ENCODE measurements around the gene THSD7A. TPM values are rescaled to one million over a fixed set of nuclear protein-coding genes. Genes with fewer than 3 reads are reported as not detected.

Gene THSD7A
- total and polyA plus RNA-seq, 2 of the 8 experiments (the other 6 are each of a cell fraction or from before 2014, with no cell fraction given) = 0.44 to 1.2 TPM

DNA sequence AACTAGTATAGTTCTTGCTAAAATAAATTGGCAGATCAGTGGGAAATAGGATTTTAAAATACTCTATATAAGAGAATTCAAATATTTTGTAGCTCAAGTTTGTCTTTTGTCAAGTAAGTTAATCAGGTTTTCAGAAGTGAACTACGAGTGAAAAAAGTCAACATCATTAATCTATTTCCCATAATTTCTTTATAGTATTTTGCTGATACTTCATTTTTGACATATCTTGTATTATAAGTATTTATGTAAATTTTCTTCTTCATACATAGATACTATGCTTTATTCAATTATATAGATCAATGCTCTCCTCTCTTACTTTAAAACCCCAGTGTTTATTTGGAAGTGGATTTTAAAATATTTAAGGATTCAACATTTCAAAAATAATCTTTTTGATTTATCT lies 360.7 kb downstream of the THSD7A start:
- no peak overlapping the region for H3K9ac ChIP-seq (replicated peaks in 1 of 4; ENCODE audit: extremely low read depth in 1 of 4, low read depth in 3 of 4, low read length in 3 of 4)
- no peaks in the 10 kb centered on the region for H3K79me2 ChIP-seq (ENCODE audit: control insufficient read depth in 1 of 2, insufficient read depth in 2 of 2, low read length in 2 of 2)
- H2AK5ac ChIP-seq (ENCODE audit: low read depth, low read length) = no peak overlapping the region
- ChIA-PET CTCF (ENCODE audit: partially characterized antibody) (no interaction called here), POLR2A (ENCODE audit: partially characterized antibody) (no interaction called here)
- no peak for FAIRE-seq
- no peak overlapping the region for H3K4ac ChIP-seq (replicated peaks; ENCODE audit: insufficient read length, low read depth, low read length)
- H2BK20ac ChIP-seq (ENCODE audit: low read length) = no peak overlapping the region
- H3K27me3 ChIP-seq (replicated peaks in 1 of 4; ENCODE audit: control insufficient read depth in 3 of 4, extremely low read depth in 1 of 4, insufficient read depth in 3 of 4, low read length in 3 of 4) = no peaks in the 10 kb centered on the region
- no peaks in the 10 kb centered on the region for H3K4me1 ChIP-seq (replicated peaks in 1 of 4; ENCODE audit: control insufficient read depth in 3 of 4, insufficient read depth in 4 of 4, low read length in 3 of 4)
- no peaks in the 10 kb centered on the region for H3K36me3 ChIP-seq (ENCODE audit: control insufficient read depth in 2 of 4, insufficient read depth in 4 of 4, low read length in 3 of 4)
- H2BK12ac ChIP-seq (ENCODE audit: low read depth, low read length) = no peak overlapping the region
- no peak overlapping the region for H4K91ac ChIP-seq (replicated peaks; ENCODE audit: insufficient read length, low read length)
- no peak overlapping the region for H3K14ac ChIP-seq (ENCODE audit: insufficient read length)
- H3K23me2 ChIP-seq (ENCODE audit: low read depth, low read length) = no peaks in the 10 kb centered on the region; the same call in 1 of the 2 replicates
- no peak overlapping the region for H3K4me3 ChIP-seq (ENCODE audit: extremely low read depth in 1 of 4, insufficient read depth in 2 of 4, low read depth in 3 of 4, low read length in 4 of 4)
- H2BK15ac ChIP-seq (ENCODE audit: low read length) = no peak overlapping the region
- no peaks in the 10 kb centered on the region for H3K9me3 ChIP-seq (ENCODE audit: insufficient read depth in 2 of 2, low read depth in 1 of 2, low read length in 1 of 2)
- DNase-seq (ENCODE audit: low read depth in 1 of 2, low spot score in 2 of 2) = no peak
- no peak overlapping the region for H3K27ac ChIP-seq (ENCODE audit: low read depth, low read length)
- H4K8ac ChIP-seq (ENCODE audit: extremely low read depth, insufficient read depth, low read length) = no peak overlapping the region
- no peak overlapping the region for H3K18ac ChIP-seq (ENCODE audit: extremely low read depth, low read length)
- H2BK120ac ChIP-seq (replicated peaks; ENCODE audit: low read depth, low read length) = no peak overlapping the region
- no peak overlapping the region for H2AFZ ChIP-seq (ENCODE audit: low read length)
- 92% methylated on average over 1 of the region's 1 CpG; no CpG with 5 or more reads in 1 of the 2 experiments for WGBS, 2 experiments (ENCODE audit: extremely low coverage in 1 of 2, insufficient coverage in 1 of 2, insufficient read length in 1 of 2, insufficient replicate concordance in 2 of 2, low coverage in 1 of 2, low lambda C conversion rate in 2 of 2, missing lambda C conversion rate in 1 of 2)
- H3K4me2 ChIP-seq (ENCODE audit: insufficient read depth in 1 of 2, low read depth in 2 of 2, low read length in 2 of 2) = no peak overlapping the region
- H2BK5ac ChIP-seq (ENCODE audit: low read depth, low read length) = no peak overlapping the region
- H3K79me1 ChIP-seq (ENCODE audit: low read depth, low read length) = no peaks in the 10 kb centered on the region
- H3K23ac ChIP-seq (ENCODE audit: insufficient read length) = no peak overlapping the region
- TF ChIP-seq SIN3A (conservative IDR thresholded peaks at IDR 0.05 in 1 of 2, IDR thresholded peaks at IDR 0.05 in 1 of 2; ENCODE audit: low read depth in 1 of 2, low read length in 2 of 2) = no peak
- no peak for TF ChIP-seq CREB1 (IDR thresholded peaks at IDR 0.05)
- TF ChIP-seq BRCA1 (IDR thresholded peaks at IDR 0.05; ENCODE audit: low read depth, low read length) = no peak
- TF ChIP-seq POU5F1 (IDR thresholded peaks at IDR 0.05; ENCODE audit: low read depth, low read length) = no peak
- no peak for TF ChIP-seq EGR1 (IDR thresholded peaks at IDR 0.05; ENCODE audit: borderline replicate concordance, low read depth, low read length)
- TF ChIP-seq EZH2 (IDR thresholded peaks at IDR 0.05; ENCODE audit: low read depth, low read length, severe bottlenecking) = no peak
- TF ChIP-seq CEBPB (IDR thresholded peaks at IDR 0.05; ENCODE audit: low read depth, low read length) = no peak
- no peak for TF ChIP-seq RFX5 (IDR thresholded peaks at IDR 0.05; ENCODE audit: borderline replicate concordance, low read depth, low read length)
- H3K56ac ChIP-seq (replicated peaks; ENCODE audit: insufficient read length, low read depth, low read length) = no peak overlapping the region
- H4K5ac ChIP-seq (ENCODE audit: insufficient read length, low read depth, low read length) = no peak overlapping the region
- no peaks in the 10 kb centered on the region for H4K20me1 ChIP-seq (replicated peaks in 1 of 2; ENCODE audit: control insufficient read depth in 1 of 2, insufficient read depth in 2 of 2, low read length in 2 of 2)

All from H1 (cell line).